HG03460 (cell line): ENCODE measurements around the gene EEIG2.

ENCODE experiments used
- ATAC-seq: cut with Tn5 transposase; IDR thresholded peaks from one replicate; pipeline ENCODE4 v1.9.1; 2021; ENCODE audit not compliant: unreplicated experiment

The EEIG2 gene

GRCh38 chr1:108575375-108575774, 15.5 kb downstream of the EEIG2 start:
- ATAC-seq, result no peak

DNA sequence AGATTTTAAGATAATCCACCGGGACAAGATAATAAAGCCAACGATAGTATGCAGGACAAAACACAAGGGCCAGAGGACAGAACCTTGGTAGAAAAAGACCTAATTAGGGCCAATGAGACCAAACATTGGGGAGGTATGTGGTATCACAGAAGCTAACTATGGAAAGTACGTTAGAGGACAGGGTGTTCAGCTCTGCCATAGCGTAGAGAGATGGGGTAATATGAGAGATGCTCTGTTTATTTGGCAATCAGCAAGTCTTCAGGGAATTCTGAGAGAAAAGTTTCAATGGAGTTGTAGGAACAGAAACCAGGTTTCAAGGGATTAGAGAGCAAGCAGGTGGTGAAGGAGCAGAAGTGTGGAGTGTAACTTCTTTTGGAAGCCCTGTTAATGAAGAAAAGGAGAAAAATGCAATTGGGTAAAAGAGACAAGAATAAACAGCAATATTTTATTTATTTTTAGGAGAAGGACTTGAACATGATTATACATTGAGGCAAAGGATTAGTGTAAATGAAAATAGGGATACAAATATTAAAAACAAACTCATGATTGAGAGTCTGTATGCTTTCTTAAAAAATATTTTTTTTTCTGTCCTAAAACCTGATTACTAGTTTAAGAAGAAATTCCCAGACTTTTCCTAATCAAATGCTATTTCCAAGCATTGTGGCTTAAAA, 24.0 kb downstream of the EEIG2 start:
- no peak for ATAC-seq

DNA sequence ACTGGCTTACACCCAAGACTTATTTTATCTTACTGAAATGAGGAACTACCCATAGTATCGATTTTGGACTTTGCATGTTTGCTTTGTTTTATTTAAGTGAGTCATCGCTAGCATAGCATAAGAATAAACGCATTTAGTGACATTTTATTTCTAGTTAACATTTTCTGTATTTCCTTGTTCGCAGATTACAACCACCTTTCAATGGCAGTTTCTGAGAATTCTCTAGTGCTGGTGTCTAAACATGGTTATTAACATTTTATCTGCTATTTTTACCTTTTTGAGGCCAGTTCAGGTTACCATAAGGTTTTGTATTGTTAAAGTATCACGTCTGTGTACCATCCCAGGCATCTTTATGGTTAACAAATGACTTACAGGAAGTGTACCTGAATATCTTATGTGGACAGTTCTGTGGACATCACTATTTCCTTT, 24.5 kb downstream of the EEIG2 start:
- no peak for ATAC-seq

DNA sequence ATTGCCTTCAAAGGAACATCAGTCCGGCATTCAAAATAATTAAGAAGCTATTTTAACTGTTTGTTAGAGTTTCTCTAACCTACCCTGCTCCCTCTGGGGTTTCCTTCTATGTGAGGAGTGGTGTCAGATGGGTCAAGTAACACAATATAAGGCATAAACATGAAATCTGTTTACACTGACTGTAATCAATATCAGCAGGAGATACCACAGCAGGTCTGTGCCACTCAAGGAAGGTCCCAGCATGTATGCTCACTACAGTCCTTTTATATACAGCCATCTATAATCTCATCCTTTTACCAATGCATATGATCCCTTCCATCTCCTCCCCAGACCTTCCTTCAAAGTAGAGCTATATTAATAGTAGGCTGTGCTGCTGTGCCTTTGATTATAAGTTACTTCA, 25.4 kb downstream of the EEIG2 start:
- no peak for ATAC-seq

GRCh38 chr1:108590441-108590840, 30.5 kb downstream of the EEIG2 start:
- ATAC-seq, result no peak

DNA sequence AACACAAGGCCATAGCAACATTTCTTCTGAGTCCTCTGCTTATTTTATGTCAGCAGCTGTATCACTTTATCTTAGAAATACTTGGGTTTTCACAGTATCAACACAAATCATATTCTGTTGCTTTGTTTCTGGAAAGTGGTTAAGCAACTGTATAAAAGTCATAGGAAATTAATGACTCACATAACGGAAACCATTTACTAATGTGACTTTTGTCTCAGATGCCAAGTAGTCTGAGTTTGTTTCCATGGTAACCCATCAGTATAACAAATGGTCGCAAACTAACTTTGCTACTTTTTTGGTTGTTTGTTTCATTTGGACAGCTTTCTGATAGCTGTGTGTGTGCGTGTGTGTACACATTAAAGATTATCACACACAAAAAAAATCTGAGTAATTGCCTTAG, 31.1 kb downstream of the EEIG2 start:
- no peak for ATAC-seq

DNA sequence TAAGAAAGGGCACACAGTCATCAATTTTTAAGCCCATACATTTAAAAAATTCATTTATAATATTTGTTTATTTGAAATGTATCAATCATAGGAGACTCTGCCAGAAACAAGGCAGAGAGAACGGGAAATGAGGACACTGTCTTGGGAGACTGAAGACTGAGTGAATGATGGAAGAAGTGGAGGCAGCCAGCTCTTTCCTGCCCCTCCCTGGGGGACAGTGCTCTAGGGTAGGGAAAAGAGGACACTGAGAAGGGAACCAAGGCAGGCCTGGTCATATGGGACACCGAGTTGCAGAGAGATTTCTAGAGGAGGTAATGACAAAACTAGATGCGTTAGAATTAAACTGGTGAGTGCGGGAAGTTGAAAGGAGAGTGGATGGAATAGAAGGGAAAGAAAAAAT, 31.6 kb downstream of the EEIG2 start:
- ATAC-seq, result no peak

DNA sequence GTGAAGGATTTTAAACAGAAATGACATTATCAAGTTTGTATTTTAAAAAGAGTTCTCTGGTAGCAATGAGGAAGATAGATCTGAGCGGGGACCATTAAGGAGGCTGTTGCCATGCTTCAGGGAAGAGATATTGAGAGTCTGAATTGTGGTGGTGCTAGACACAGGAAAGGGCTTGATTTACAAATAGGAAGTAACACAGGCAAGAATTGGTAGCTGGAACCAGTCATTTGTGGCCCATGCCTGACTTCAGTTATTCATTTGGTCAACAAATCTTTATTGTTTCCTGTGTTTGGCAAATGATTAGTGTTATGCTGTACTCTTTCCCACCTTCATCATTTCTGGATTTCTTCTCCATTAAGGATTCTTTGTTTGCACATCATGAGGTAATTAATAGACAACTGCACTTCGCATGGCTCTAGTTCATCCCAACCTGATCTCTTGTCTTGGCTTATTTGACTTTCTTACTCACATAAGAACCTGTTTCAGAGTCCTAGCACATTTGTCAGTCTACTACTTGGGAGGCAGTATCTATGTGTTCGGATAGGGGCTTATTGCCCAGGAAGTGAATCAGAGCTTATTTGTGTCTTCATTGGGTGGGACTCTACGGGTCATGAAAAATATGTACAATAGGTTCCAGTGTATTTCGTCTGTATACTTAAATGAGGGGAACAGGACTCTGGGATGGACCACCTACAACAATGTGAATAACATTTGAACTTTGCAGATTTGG, 32.3 kb downstream of the EEIG2 start:
- ATAC-seq, result peak; percentile 65

- no peak for ATAC-seq
Observed at GRCh38 chr1:108593448-108593847, 33.5 kb downstream of the EEIG2 start.

- no peak for ATAC-seq
Observed at GRCh38 chr1:108595507-108595906, 35.6 kb downstream of the EEIG2 start.

DNA sequence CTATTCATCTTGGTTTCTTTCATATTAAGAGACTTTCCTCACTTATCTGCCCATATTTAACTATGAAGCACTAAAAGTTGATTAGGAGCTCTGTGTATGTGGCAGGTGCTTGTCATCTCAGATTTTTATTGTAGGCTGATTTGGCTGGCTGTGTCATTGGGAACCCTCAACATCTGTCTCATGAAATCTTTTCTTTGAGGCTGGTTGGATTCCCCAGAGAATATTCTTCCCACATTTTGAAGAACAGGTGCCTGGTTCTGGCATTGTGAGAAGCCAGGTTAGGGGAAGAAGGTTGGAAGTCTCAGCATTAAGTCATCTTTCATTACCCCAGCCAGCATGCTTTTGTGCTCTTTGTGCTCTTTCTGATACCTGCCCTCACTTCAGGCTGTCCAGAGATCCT, 37.1 kb downstream of the EEIG2 start:
- no peak for ATAC-seq

DNA sequence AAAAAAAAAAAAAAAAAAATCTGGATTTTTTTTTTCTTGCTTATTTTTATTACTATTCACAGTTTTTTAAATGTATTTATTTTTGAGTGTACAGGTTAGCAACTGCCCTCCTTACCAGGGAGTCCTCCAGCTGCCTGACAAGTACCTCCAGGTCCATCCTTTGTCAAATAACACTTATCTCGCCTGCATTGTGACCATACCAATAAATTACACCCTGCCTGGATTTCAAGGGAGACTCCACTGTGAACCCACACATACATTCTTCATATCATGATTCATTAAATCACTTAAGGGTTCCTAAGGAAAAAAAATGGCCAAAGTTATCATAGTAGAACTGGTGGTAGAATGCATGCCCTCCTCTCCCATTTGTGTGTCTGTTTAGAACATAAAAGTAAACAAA, 38.4 kb downstream of the EEIG2 start:
- ATAC-seq, result no peak

DNA sequence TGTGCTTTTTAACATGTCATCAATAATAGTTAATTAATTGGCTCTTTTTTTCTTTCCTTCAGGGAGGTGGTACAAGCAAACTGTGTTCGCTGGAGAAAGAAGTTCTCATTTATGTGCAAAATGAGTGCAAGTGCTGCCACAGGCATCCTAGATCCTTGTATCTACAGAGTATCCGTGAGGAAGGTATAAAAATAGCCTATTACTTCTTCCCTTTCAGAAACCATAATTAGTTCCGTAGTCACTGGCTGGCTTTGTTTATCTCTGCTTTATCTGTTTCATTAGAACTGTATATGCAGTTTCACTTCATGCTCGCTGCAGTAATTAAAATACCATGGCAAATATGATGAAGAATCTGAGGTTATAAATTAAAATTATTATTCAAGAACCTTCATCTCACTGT, 40.6 kb downstream of the EEIG2 start:
- no peak for ATAC-seq

GRCh38 chr1:108601708-108602410, 42.0 kb downstream of the EEIG2 start:
- no peak for ATAC-seq

GRCh38 chr1:108605633-108606032, 45.7 kb downstream of the EEIG2 start:
- no peak for ATAC-seq

GRCh38 chr1:108606478-108606877, 46.6 kb downstream of the EEIG2 start:
- ATAC-seq, result no peak

DNA sequence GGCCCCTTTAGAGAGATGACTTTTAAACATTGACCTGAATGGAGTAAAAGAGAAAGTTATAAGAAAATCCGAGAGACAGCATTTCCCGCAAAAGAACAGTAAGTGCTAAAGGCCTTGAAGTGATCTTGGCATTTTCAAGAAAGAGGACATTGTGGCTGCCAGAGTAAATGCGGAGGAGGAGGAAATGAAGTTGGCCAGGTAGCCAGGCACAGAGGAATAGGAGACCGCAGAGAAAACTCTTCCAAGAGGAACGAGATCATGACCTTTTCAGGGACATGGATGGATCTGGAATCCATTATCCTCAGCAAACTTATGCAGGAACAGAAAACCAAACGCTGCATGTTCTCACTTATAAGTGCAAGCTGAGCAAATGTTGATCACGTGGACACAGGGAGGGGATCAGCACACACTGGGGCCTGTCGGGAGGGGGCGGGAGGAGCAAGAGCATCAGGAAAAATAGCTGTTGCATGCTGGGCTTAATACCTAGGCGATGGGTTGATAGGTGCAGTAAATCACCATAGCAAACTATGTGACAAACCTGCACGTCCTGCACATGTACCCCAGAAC, 49.7 kb downstream of the EEIG2 start:
- ATAC-seq, result no peak
